Transverse colon (tissue), 4 donors: ENCODE results near the gene PAF1. TPM values are rescaled to one million over a fixed set of nuclear protein-coding genes. Genes with fewer than 3 reads are reported as not detected.

Experiments
- DNase-seq: peaks from one replicate; pipeline ENCODE4 v3.0.0-alpha.2; 2019
- H3K27ac ChIP-seq, 4 donors: fragments of 200-600 bp; sonication (generic); 2 replicates each; pipeline ENCODE4 v1.5.1; 2016 to 2018; ENCODE audit warnings: inconsistent platforms in 4 of 4
- H3K27me3 ChIP-seq: fragments of 200-600 bp; sonication (generic); 2 replicates; pipeline ENCODE4 v1.5.1; 2017; ENCODE audit warnings: inconsistent platforms
- H3K36me3 ChIP-seq, 4 donors: fragments of 200-600 bp; sonication (generic); 2 replicates each; pipeline ENCODE4 v1.5.1; 2017 to 2019; ENCODE audit warnings: inconsistent platforms in 4 of 4
- H3K4me1 ChIP-seq, 4 donors: fragments of 200-600 bp; sonication (generic); 2 replicates each; pipeline ENCODE4 v1.5.1; 2017 to 2020; ENCODE audit warnings: inconsistent platforms in 4 of 4
- H3K4me3 ChIP-seq, 4 donors: fragments of 200-600 bp; sonication (generic); 1 replicate in 1 of 4; 2 replicates in 3 of 4; pipeline versions ENCODE4 v1.5.1 to v1.6.1; 2017 to 2019; ENCODE audit warnings: inconsistent platforms in 4 of 4
- H3K9me3 ChIP-seq, 2 donors: fragments of 200-600 bp; sonication (generic); 2 replicates each; pipeline ENCODE4 v1.5.1; 2017 to 2019; ENCODE audit warnings: inconsistent platforms in 2 of 2
- CTCF ChIP-seq, 5 experiments: fragments of 200-600 bp in 3 of 5; fragments of 450-650 bp in 2 of 5; sonication (generic) in 3 of 5; IDR thresholded peaks; 1 replicate in 2 of 5; 2 replicates in 3 of 5; pipeline ENCODE4 v1.5.1; 2016 to 2017; ENCODE audit warnings: antibody characterized with exemption in 5 of 5, inconsistent platforms in 3 of 5, mild to moderate bottlenecking in 2 of 5, moderate library complexity in 1 of 5
- EP300 ChIP-seq: sonication (generic); formaldehyde crosslinking; IDR thresholded peaks from one replicate; pipeline ENCODE4 v1.6.1; 2017; ENCODE audit warnings: antibody characterized with exemption, low read depth
- POLR2A ChIP-seq: fragments of 450-650 bp; IDR thresholded peaks from one replicate; pipeline ENCODE4 v1.6.1; 2016; ENCODE audit warnings: antibody characterized with exemption, mild to moderate bottlenecking, moderate library complexity
- POLR2AphosphoS5 ChIP-seq, 3 donors: sonication (generic); formaldehyde crosslinking; IDR thresholded peaks; one replicate each; pipeline ENCODE4 v1.6.1; 2016; ENCODE audit warnings: antibody characterized with exemption in 3 of 3
- WGBS, 2 donors: methylation state at CpG; one replicate each; pipeline ENCODE4 v1.1.5; 2018; ENCODE audit warnings: low coverage in 1 of 2; 5-methylcytosine and 5-hydroxymethylcytosine counted together
- in situ Hi-C, 4 donors: fragments of 200-750 bp; cut with MboI; loops; one replicate each; pipeline versions ENCODE4 v1.15.0 to v1.15.1; 2017; ENCODE audit warnings: low sequenced_read_pairs in 3 of 4, low pct_ligation_motif_present in 1 of 4, low pct_unique_long_range_greater_than_20kb in 1 of 4
- intact Hi-C: fragments of 100-400 bp; cut with DNase I; formaldehyde crosslinking; loops from one replicate; pipeline ENCODE4 v1.15.1; 2023; ENCODE audit warnings: low total_unique reads
- total RNA-seq, 4 donors: library from RNA; depleted of rRNA; stranded (reverse); fragments of >200 nt; gene quantifications; one replicate each; pipeline ENCODE4 v1.1.0, GENCODE V29; 2016

PAF1 gene
- total RNA-seq, 4 donors from 2014 or later: 37.8 to 71.2 (median 43.0) TPM

- WGBS, 2 donors: 55 to 61% methylated on average over 3 to 5 of the region's 5 CpGs
These were observed 35.3 kb upstream of the PAF1 start for GRCh38 chr19:39426170-39426569.

GRCh38 chr19:39425744-39426143 is 34.8 kb upstream of the PAF1 start:
- Histone ChIP-seq H3K36me3 (no peaks in the 10 kb centered on the region), H3K27ac (no peak overlapping the region), H3K4me1 (peaks cover 0 to 16% (median 10%) of the 10 kb centered on the region in 4 donors), H3K4me3 (no peak overlapping the region), H3K9me3 (no peaks in the 10 kb centered on the region), H3K27me3 (no peaks in the 10 kb centered on the region)
- intact Hi-C loops: no loop called here
- no peak for DNase-seq
- in situ Hi-C loops: loop anchor here in 1 of 4 donors (25.0 kb wide), 1 partner anchor 112 kb away; the partner anchor contains the start of genes EID2 and EID2B
- WGBS, 2 donors: 88 to 89% methylated on average over 6 to 7 of the region's 7 CpGs
- TF ChIP-seq EP300 (no peak), CTCF (IDR thresholded peaks at IDR 0.05) (no peak), POLR2AphosphoS5 (IDR thresholded peaks at IDR 0.05) (no peak), POLR2A (no peak)

More at GRCh38 chr19:39426170-39426569, 35.3 kb upstream of the PAF1 start:
- no peak overlapping the region for H3K4me3 ChIP-seq
- no peak overlapping the region for H3K27ac ChIP-seq
- in situ Hi-C loops (loop anchor here in 1 of 4 donors (25.0 kb wide), 1 partner anchor 111 kb away; the partner anchor contains the start of genes EID2 and EID2B), intact Hi-C loops (no loop called here)
- DNase-seq: no peak
- TF ChIP-seq POLR2AphosphoS5 (IDR thresholded peaks at IDR 0.05) (no peak), POLR2A (no peak), CTCF (IDR thresholded peaks at IDR 0.05) (no peak)
- peaks cover 0 to 18% (median 10%) of the 10 kb centered on the region in 4 donors for H3K4me1 ChIP-seq
- H3K27me3 ChIP-seq: no peaks in the 10 kb centered on the region
- H3K36me3 ChIP-seq: no peaks in the 10 kb centered on the region
- H3K9me3 ChIP-seq: no peaks in the 10 kb centered on the region

- TF ChIP-seq CTCF (IDR thresholded peaks at IDR 0.05) (no peak), POLR2AphosphoS5 (IDR thresholded peaks at IDR 0.05) (no peak), POLR2A (no peak), EP300 (no peak)
- DNase-seq: no peak
- peaks cover 0 to 16% (median 10%) of the 10 kb centered on the region in 4 donors for H3K4me1 ChIP-seq
- H3K27me3 ChIP-seq: no peaks in the 10 kb centered on the region
- H3K36me3 ChIP-seq: no peaks in the 10 kb centered on the region
- H3K9me3 ChIP-seq: no peaks in the 10 kb centered on the region
- intact Hi-C loops: no loop called here
- no peak overlapping the region for H3K27ac ChIP-seq
- H3K4me3 ChIP-seq: no peak overlapping the region
- WGBS, 2 donors: 79% methylated on average over 16 of the region's 16 CpGs; no CpG with 5 or more reads in 1 of the 2 donors
- in situ Hi-C loops: loop anchor here in 1 of 4 donors (25.0 kb wide), 1 partner anchor 112 kb away; the partner anchor contains the start of genes EID2 and EID2B
These were observed 34.0 kb upstream of the PAF1 start for GRCh38 chr19:39424934-39425333.

GRCh38 chr19:39423258-39424086 is 32.6 kb upstream of the PAF1 start:
- H3K36me3 ChIP-seq: no peaks in the 10 kb centered on the region
- no peaks in the 10 kb centered on the region for H3K9me3 ChIP-seq
- TF ChIP-seq POLR2A: no peak
- TF ChIP-seq POLR2AphosphoS5 (IDR thresholded peaks at IDR 0.05): peak in 1 of 3 donors; percentile 20
- in situ Hi-C loops (no loop called here), intact Hi-C loops (no loop called here)
- H3K27ac ChIP-seq: no peak overlapping the region
- H3K4me3 ChIP-seq: no peak overlapping the region
- DNase-seq: no peak
- peaks cover 0 to 6% (median 2%) of the 10 kb centered on the region in 4 donors for H3K4me1 ChIP-seq
- WGBS, 2 donors: 84% methylated on average over 35 of the region's 35 CpGs; no CpG with 5 or more reads in 1 of the 2 donors
- H3K27me3 ChIP-seq: no peaks in the 10 kb centered on the region
